Kidney (tissue), 14 donors: Measurements from ENCODE around the gene TCERG1L. TPM values are rescaled to one million over a fixed set of nuclear protein-coding genes. Genes with fewer than 3 reads are reported as not detected.

ENCODE experiments used
- DNase-seq, 5 donors: peaks; one replicate each; pipeline ENCODE4 v3.0.0-alpha.2; 2013 to 2020
- FAIRE-seq: peaks from 2 replicates; lab custom pipeline; 2012; peaks lifted over from hg19 to GRCh38; lab: Jason Lieb, UNC
- H3K27ac ChIP-seq, 2 donors: one replicate each; pipeline ENCODE4 v1.7.0; 2013; ENCODE audit warnings: low read depth in 2 of 2, low read length in 2 of 2, inconsistent platforms in 1 of 2
- H3K27me3 ChIP-seq: one replicate; pipeline ENCODE4 v1.7.1; 2013; ENCODE audit warnings: low read length, inconsistent platforms; ENCODE audit not compliant: control insufficient read depth, insufficient read depth
- H3K36me3 ChIP-seq, 3 donors: one replicate each; pipeline versions ENCODE4 v1.7.0 to v1.7.1; 2013; ENCODE audit warnings: low read length in 3 of 3, control low read depth in 1 of 3, inconsistent platforms in 1 of 3; ENCODE audit not compliant: insufficient read depth in 3 of 3, control insufficient read depth in 2 of 3
- H3K4me1 ChIP-seq, 3 donors: one replicate each; pipeline versions ENCODE4 v1.7.0 to v1.7.1; 2013; ENCODE audit warnings: low read length in 3 of 3, inconsistent platforms in 1 of 3, low read depth in 1 of 3; ENCODE audit not compliant: control insufficient read depth in 2 of 3, insufficient read depth in 2 of 3
- H3K4me3 ChIP-seq, 3 donors: one replicate each; pipeline versions ENCODE4 v1.7.0 to v1.8.1; 2013; ENCODE audit warnings: low read length in 3 of 3, control low read depth in 1 of 3, inconsistent platforms in 1 of 3
- H3K9ac ChIP-seq, 3 donors: one replicate each; pipeline versions ENCODE4 v1.7.0 to v1.7.1; 2013; ENCODE audit warnings: low read length in 3 of 3, control low read depth in 1 of 3, inconsistent platforms in 1 of 3
- H3K9me3 ChIP-seq, 3 donors: one replicate each; pipeline versions ENCODE4 v1.7.0 to v1.7.1; 2013; ENCODE audit warnings: low read length in 3 of 3, control low read depth in 1 of 3, inconsistent platforms in 1 of 3; ENCODE audit not compliant: control insufficient read depth in 2 of 3, insufficient read depth in 1 of 3
- intact Hi-C: fragments of 100-400 bp; cut with DNase I; formaldehyde crosslinking; loops from one replicate; pipeline ENCODE4 v1.11.1; 2022
- polyA plus RNA-seq: library from polyadenylated mRNA; stranded (reverse); fragments of 350-450 nt; fragmentation: Illumina TruSeq; extraction: RNeasy Lipid Tissue Mini Kit (QIAGEN cat#74804); gene quantifications from one replicate; pipeline ENCODE4 v1.2.3, GENCODE V29; 2014; ENCODE audit warnings: low read depth, low replicate concordance; ENCODE audit not compliant: insufficient read depth
- total RNA-seq: library from RNA; stranded (reverse); fragmentation: NEBNext Ultra II Directional; extraction: Animal tissue kit (Norgen Biotek cat#: 25700); gene quantifications from one replicate; pipeline ENCODE4 v1.2.1, GENCODE V29; 2021
- TF ChIP-seq, protein P1 (sequence below): IDR thresholded peaks from 3 replicates; pipeline ENCODE4 v1.5.1; 2012; ENCODE audit warnings: mild to moderate bottlenecking, moderate library complexity, borderline replicate concordance; ENCODE audit not compliant: insufficient read depth; ENCODE audit errors: extremely low read depth
- donor health status: control.
- donor health status: control.
- donor health status: control.
- donor health status: control.
- donor health status: control.
- donor health status: DM: yes; HTN: yes; CAD: no.
- donor health status: Normal renal cell carcinoma (clear cell type).

TCERG1L gene
- total and polyA plus RNA-seq, 2 donors from 2014 or later, result not detected

DNA sequence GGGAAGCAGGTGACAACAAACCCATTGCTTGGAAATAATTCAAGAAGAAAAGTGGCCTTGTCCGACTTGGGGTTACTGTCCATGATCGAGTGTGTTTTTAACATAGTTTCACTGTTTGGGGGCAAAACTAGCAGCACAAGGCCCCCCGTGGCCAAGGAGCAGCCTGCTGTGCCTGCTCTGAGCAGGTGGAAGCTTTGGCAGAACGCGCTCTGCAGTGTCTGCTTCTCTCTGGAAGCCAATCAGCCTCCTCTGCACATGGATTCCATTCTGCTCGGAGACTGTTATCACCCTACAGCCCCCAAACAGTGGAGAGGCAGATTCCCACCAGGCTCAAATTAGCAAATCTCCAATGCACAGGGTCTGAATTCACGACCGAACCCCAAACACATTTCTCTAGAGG is 7.3 kb upstream of the TCERG1L start:
- Histone ChIP-seq H3K27me3 (peaks cover 4% of the 10 kb centered on the region), H3K9me3 (no peaks in the 10 kb centered on the region), H3K9ac (no peak overlapping the region), H3K4me3 (no peak overlapping the region), H3K36me3 (no peaks in the 10 kb centered on the region), H3K27ac (no peak overlapping the region), H3K4me1 (no peaks in the 10 kb centered on the region)
- intact Hi-C loops, result no loop called here
- FAIRE-seq (no peak), DNase-seq (no peak)
- TF ChIP-seq, protein P1, sequence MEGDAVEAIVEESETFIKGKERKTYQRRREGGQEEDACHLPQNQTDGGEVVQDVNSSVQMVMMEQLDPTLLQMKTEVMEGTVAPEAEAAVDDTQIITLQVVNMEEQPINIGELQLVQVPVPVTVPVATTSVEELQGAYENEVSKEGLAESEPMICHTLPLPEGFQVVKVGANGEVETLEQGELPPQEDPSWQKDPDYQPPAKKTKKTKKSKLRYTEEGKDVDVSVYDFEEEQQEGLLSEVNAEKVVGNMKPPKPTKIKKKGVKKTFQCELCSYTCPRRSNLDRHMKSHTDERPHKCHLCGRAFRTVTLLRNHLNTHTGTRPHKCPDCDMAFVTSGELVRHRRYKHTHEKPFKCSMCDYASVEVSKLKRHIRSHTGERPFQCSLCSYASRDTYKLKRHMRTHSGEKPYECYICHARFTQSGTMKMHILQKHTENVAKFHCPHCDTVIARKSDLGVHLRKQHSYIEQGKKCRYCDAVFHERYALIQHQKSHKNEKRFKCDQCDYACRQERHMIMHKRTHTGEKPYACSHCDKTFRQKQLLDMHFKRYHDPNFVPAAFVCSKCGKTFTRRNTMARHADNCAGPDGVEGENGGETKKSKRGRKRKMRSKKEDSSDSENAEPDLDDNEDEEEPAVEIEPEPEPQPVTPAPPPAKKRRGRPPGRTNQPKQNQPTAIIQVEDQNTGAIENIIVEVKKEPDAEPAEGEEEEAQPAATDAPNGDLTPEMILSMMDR, result no peak

DNA sequence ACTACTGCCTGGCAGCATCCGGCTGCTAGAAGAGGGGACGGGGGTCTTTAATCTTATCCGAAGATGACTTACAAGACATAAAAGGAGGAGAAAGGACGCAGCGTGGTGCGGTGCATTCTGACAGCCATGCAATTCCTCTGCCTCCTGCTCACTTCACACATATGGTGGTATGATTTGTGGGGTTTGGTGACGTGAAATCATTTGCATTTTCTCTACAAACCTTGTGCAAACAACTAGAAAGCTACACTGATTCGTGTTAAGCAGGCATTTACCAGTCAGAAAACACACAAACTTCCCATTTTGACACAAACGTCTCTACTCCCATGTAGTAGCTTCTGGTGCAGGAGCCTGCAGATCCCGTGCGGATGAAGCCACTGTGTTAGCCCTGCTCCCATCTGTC is 6.8 kb upstream of the TCERG1L start:
- Histone ChIP-seq H3K9ac (no peak overlapping the region), H3K4me1 (no peaks in the 10 kb centered on the region), H3K9me3 (no peaks in the 10 kb centered on the region), H3K27me3 (peaks cover 2% of the 10 kb centered on the region), H3K4me3 (no peak overlapping the region), H3K27ac (no peak overlapping the region), H3K36me3 (no peaks in the 10 kb centered on the region)
- TF ChIP-seq, protein P1, result no peak
- DNase-seq (no peak), FAIRE-seq (no peak)
- intact Hi-C loops, result no loop called here

DNA sequence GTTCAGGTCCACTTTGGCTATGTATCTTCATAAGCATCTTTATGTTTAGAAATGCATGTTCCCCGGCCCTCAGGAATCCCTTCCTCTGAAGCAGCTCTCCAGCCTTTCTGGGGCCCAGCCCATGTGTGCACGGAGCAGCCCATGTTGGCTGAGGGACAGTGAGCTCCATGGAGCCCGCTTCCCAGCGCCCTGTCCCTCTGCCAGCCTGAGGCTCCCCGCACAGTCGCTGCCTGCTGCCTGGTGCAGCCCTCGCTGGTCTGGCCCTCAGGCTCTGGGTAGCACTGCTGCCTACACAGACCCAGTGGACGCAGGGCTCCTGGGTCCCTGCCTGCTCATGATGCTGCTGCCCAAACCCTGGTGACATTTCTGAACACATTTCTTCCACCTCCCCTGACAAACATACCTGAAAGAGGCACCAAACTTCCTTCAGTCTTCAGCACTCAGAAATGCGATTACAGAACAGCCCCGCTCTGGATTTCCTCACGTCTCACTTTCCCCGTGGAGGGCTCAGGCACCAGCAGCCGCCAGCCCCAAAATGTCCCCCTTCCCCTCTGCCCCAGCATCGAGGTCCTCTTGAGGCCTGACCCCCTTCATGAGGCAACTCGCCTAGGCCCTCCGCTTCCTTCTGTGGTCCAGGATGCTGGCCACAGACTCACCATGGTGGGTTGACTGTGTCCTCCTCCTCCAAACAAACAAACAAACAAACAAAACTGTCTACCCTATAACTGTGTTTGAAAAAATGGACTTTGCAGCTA is 5.0 kb upstream of the TCERG1L start:
- Histone ChIP-seq H3K9ac (no peak overlapping the region), H3K9me3 (no peaks in the 10 kb centered on the region), H3K4me1 (no peaks in the 10 kb centered on the region), H3K36me3 (no peaks in the 10 kb centered on the region), H3K27ac (no peak overlapping the region), H3K4me3 (no peak overlapping the region), H3K27me3 (peaks cover 2% of the 10 kb centered on the region)
- TF ChIP-seq, protein P1, result no peak
- FAIRE-seq (no peak), DNase-seq (no peak)
- intact Hi-C loops, result no loop called here

DNA sequence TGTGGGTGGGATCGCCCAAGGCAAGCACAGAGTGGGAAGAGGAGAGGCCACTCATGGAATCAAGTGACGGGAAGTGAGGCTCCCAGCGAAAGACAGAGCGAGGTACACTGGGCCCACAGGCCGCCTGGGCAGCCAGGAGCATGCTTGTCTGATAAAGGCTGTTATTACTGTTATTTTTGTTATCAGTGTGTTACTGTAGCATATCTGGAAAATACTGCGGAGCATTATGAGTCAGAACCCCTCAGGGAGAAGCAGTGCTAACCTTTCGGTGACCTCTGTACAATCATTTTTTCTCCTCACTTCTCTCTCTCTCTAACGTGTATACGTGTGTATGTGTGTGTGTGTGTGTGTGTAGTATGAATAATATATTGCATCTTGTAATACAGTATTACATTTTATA is 3.8 kb upstream of the TCERG1L start:
- Histone ChIP-seq H3K4me3 (no peak overlapping the region), H3K27me3 (peaks cover 4% of the 10 kb centered on the region), H3K4me1 (peaks cover 0 to 2% (median 0%) of the 10 kb centered on the region in 3 donors), H3K36me3 (no peaks in the 10 kb centered on the region), H3K9ac (no peak overlapping the region), H3K9me3 (no peaks in the 10 kb centered on the region), H3K27ac (no peak overlapping the region)
- intact Hi-C loops, result no loop called here
- FAIRE-seq (no peak), DNase-seq (no peak)
- TF ChIP-seq, protein P1, result no peak
